CD14-positive monocyte (primary cell): ENCODE measurements around the gene SOBP. TPM values are rescaled to one million over a fixed set of nuclear protein-coding genes. Genes with fewer than 3 reads are reported as not detected.

ENCODE experiments used
- DNase-seq, 3 donors: peaks; one replicate each; pipeline ENCODE4 v3.0.0-alpha.2; 2011 to 2022
- H2AFZ ChIP-seq: 2 replicates; pipeline ENCODE4 v1.6.0; 2012; ENCODE audit warnings: mild to moderate bottlenecking, low read depth, low read length, inconsistent platforms; ENCODE audit not compliant: insufficient read depth, poor library complexity, severe bottlenecking
- H3K27ac ChIP-seq, 2 donors: 1 replicate in 1 of 2; 2 replicates in 1 of 2; pipeline ENCODE4 v1.5.1; 2012 to 2013; ENCODE audit warnings: low read length in 2 of 2, control low read depth in 1 of 2, inconsistent platforms in 1 of 2, low read depth in 1 of 2, mild to moderate bottlenecking in 1 of 2
- H3K27me3 ChIP-seq, 2 donors: one replicate each; pipeline versions ENCODE4 v1.6.0 to v1.6.1; 2011 to 2013; ENCODE audit warnings: low read length in 2 of 2; ENCODE audit not compliant: control insufficient read depth in 2 of 2, insufficient read depth in 2 of 2
- H3K36me3 ChIP-seq, 2 donors: replicated peaks in 1 of 2; 1 replicate in 1 of 2; 2 replicates in 1 of 2; pipeline versions ENCODE4 v1.5.1 to v1.6.1; 2012 to 2013; ENCODE audit warnings: low read length in 2 of 2, control low read depth in 1 of 2, inconsistent platforms in 1 of 2, mild to moderate bottlenecking in 1 of 2; ENCODE audit not compliant: insufficient read depth in 2 of 2, control insufficient read depth in 1 of 2
- H3K4me1 ChIP-seq, 2 donors: 1 replicate in 1 of 2; 2 replicates in 1 of 2; pipeline versions ENCODE4 v1.5.1 to v1.6.1; 2012 to 2013; ENCODE audit warnings: low read length in 2 of 2, control low read depth in 1 of 2, inconsistent platforms in 1 of 2, mild to moderate bottlenecking in 1 of 2, moderate library complexity in 1 of 2; ENCODE audit not compliant: insufficient read depth in 2 of 2, control insufficient read depth in 1 of 2
- H3K4me2 ChIP-seq: replicated peaks from 2 replicates; pipeline ENCODE3; 2012; ENCODE audit warnings: low read length, moderate library complexity, mild to moderate bottlenecking; ENCODE audit not compliant: poor library complexity, severe bottlenecking; ENCODE audit errors: extremely low read depth
- H3K4me3 ChIP-seq, 3 experiments: fragments of 200-600 bp in 1 of 3; sonication (generic) in 1 of 3; replicated peaks in 1 of 3; 1 replicate in 2 of 3; 2 replicates in 1 of 3; pipeline ENCODE4 v1.5.1; 2011 to 2013; ENCODE audit warnings: low read length in 3 of 3, mild to moderate bottlenecking in 3 of 3, control low read depth in 2 of 3, low read depth in 2 of 3, inconsistent platforms in 1 of 3, moderate library complexity in 1 of 3
- H3K79me2 ChIP-seq: 2 replicates; pipeline ENCODE4 v1.6.0; 2012; ENCODE audit warnings: mild to moderate bottlenecking, control low read depth, inconsistent platforms, low read length, moderate library complexity; ENCODE audit not compliant: insufficient read depth
- H3K9ac ChIP-seq: 2 replicates; pipeline ENCODE4 v1.6.0; 2017; ENCODE audit warnings: low read length, mild to moderate bottlenecking; ENCODE audit not compliant: insufficient read depth, poor library complexity, severe bottlenecking
- H3K9me3 ChIP-seq, 2 donors: replicated peaks in 1 of 2; 1 replicate in 1 of 2; 2 replicates in 1 of 2; pipeline versions ENCODE4 v1.5.1 to v1.6.1; 2012 to 2013; ENCODE audit warnings: low read length in 2 of 2, control low read depth in 1 of 2; ENCODE audit not compliant: control insufficient read depth in 1 of 2, insufficient read depth in 1 of 2
- H4K20me1 ChIP-seq: 2 replicates; pipeline ENCODE4 v1.6.0; 2012; ENCODE audit warnings: mild to moderate bottlenecking, low read length, control low read depth, moderate library complexity; ENCODE audit not compliant: insufficient read depth
- H3K27ac Mint-ChIP-seq, 7 donors: one replicate each; pipeline ENCODE4 v1.8.0; 2020; ENCODE audit warnings: mild to moderate bottlenecking in 7 of 7, mixed read lengths in 7 of 7, moderate library complexity in 6 of 7, inconsistent platforms in 2 of 7
- H3K27me3 Mint-ChIP-seq, 3 donors: one replicate each; pipeline ENCODE4 v1.8.0; 2021 to 2022; ENCODE audit warnings: low read depth in 3 of 3, mild to moderate bottlenecking in 3 of 3, mixed read lengths in 3 of 3, moderate library complexity in 3 of 3, inconsistent platforms in 1 of 3
- H3K36me3 Mint-ChIP-seq, 2 donors: one replicate each; pipeline ENCODE4 v1.8.0; 2020; ENCODE audit warnings: mixed read lengths in 2 of 2, inconsistent platforms in 1 of 2, mild to moderate bottlenecking in 1 of 2
- H3K4me1 Mint-ChIP-seq: one replicate; pipeline ENCODE4 v1.8.0; 2020; ENCODE audit warnings: mild to moderate bottlenecking, mixed read lengths
- H3K4me3 Mint-ChIP-seq, 2 donors: one replicate each; pipeline ENCODE4 v1.8.0; 2020; ENCODE audit warnings: mild to moderate bottlenecking in 2 of 2, mixed read lengths in 2 of 2, moderate library complexity in 1 of 2
- H3K9me3 Mint-ChIP-seq, 7 donors: one replicate each; pipeline ENCODE4 v1.8.0; 2020 to 2022; ENCODE audit warnings: mixed read lengths in 7 of 7, mild to moderate bottlenecking in 6 of 7, moderate library complexity in 6 of 7, inconsistent platforms in 2 of 7
- CTCF ChIP-seq: fragments of 200-600 bp; IDR thresholded peaks from one replicate; pipeline ENCODE4 v1.8.0; 2022; ENCODE audit warnings: antibody characterized with exemption, mild to moderate bottlenecking
- WGBS: methylation state at CpG from one replicate; pipeline ENCODE4 v1.1.5; 2013; ENCODE audit warnings: missing lambda C conversion rate; ENCODE audit not compliant: insufficient coverage; 5-methylcytosine and 5-hydroxymethylcytosine counted together
- intact Hi-C, 2 donors: fragments of 100-400 bp; cut with micrococcal nuclease; formaldehyde crosslinking; loops; one replicate each; pipeline versions ENCODE4 v1.15.0 to v1.15.1; 2023
- polyA plus RNA-seq, 3 donors: library from polyadenylated mRNA; depleted of rRNA in 1 of 3; unstranded in 2 of 3; stranded (reverse) in 1 of 3; fragments of 300-500 nt in 2 of 3; fragments of >200 nt in 1 of 3; fragmentation: Illumina TruSeq in 2 of 3; gene quantifications; 1 replicate in 2 of 3; 2 replicates in 1 of 3; pipeline ENCODE4 v1.2.3, GENCODE V29; 2012 to 2021

Gene SOBP
- polyA plus RNA-seq, 3 donors = not detected

GRCh38 chr6:107536180-107536961 lies 46.5 kb downstream of the SOBP start:
- Mint-ChIP-seq H3K9me3 (peaks cover 0 to 2% (median 0%) of the 10 kb centered on the region in 7 donors), H3K27me3 (peaks cover 3 to 14% (median 7%) of the 10 kb centered on the region in 3 donors), H3K36me3 (no peaks in the 10 kb centered on the region), H3K4me1 (no peaks in the 10 kb centered on the region), H3K4me3 (no peak overlapping the region), H3K27ac (no peak overlapping the region)
- Histone ChIP-seq H3K4me2 (no peak overlapping the region), H3K27me3 (peaks cover 3 to 5% of the 10 kb centered on the region in 2 donors), H4K20me1 (no peaks in the 10 kb centered on the region), H3K4me1 (no peaks in the 10 kb centered on the region), H3K79me2 (no peaks in the 10 kb centered on the region), H3K9me3 (no peaks in the 10 kb centered on the region), H3K9ac (no peak overlapping the region), H2AFZ (no peak overlapping the region), H3K36me3 (no peaks in the 10 kb centered on the region), H3K4me3 (no peak overlapping the region), H3K27ac (no peak overlapping the region)
- TF ChIP-seq CTCF = no peak
- WGBS = 100% methylated on average over 1 of the region's 6 CpGs
- intact Hi-C loops = no loop called here
- DNase-seq = no peak

GRCh38 chr6:107537559-107537958 lies 47.6 kb downstream of the SOBP start:
- Histone ChIP-seq H3K9me3 (no peaks in the 10 kb centered on the region), H3K27me3 (peaks cover 3 to 5% of the 10 kb centered on the region in 2 donors), H3K9ac (no peak overlapping the region), H4K20me1 (no peaks in the 10 kb centered on the region), H3K4me2 (no peak overlapping the region), H2AFZ (no peak overlapping the region), H3K4me1 (no peaks in the 10 kb centered on the region), H3K79me2 (no peaks in the 10 kb centered on the region), H3K27ac (no peak overlapping the region), H3K4me3 (no peak overlapping the region), H3K36me3 (no peaks in the 10 kb centered on the region)
- no peaks in the 10 kb centered on the region for H3K4me1 Mint-ChIP-seq
- intact Hi-C loops = no loop called here
- H3K9me3 Mint-ChIP-seq = peaks cover 0 to 2% (median 0%) of the 10 kb centered on the region in 7 donors
- no peak for TF ChIP-seq CTCF
- H3K27me3 Mint-ChIP-seq = peaks cover 7 to 20% (median 7%) of the 10 kb centered on the region in 3 donors
- H3K27ac Mint-ChIP-seq = no peak overlapping the region
- no peak overlapping the region for H3K4me3 Mint-ChIP-seq
- no peaks in the 10 kb centered on the region for H3K36me3 Mint-ChIP-seq
- no peak for DNase-seq
- no CpG with 5 or more reads among the region's 3 CpGs for WGBS
